HepG2 (cell line): ENCODE data around the gene FKBP5. TPM values are rescaled to one million over a fixed set of nuclear protein-coding genes. Genes with fewer than 3 reads are reported as not detected.

Experiments used
- DPF2 ChIP-seq: sonication (generic); formaldehyde crosslinking; IDR thresholded peaks from 2 replicates; pipeline ENCODE4 v1.4.0; 2020; ENCODE audit warnings: mild to moderate bottlenecking, low read depth, missing genetic modification reagents, borderline replicate concordance
- DR1 ChIP-seq: sonication (generic); formaldehyde crosslinking; IDR thresholded peaks from 2 replicates; pipeline ENCODE4 v1.8.0; 2021; ENCODE audit warnings: mild to moderate bottlenecking, missing genetic modification reagents, inconsistent platforms
- ESRRA ChIP-seq: sonication (generic); formaldehyde crosslinking; IDR thresholded peaks from 2 replicates; pipeline ENCODE4 v1.5.1; 2020; ENCODE audit warnings: mild to moderate bottlenecking, low read depth, missing genetic modification reagents
- GATAD2A ChIP-seq: IDR thresholded peaks from 2 replicates; pipeline ENCODE4 v1.6.1; 2016
- HDAC1 ChIP-seq: sonication (generic); formaldehyde crosslinking; IDR thresholded peaks from 2 replicates; pipeline ENCODE4 v1.5.1; 2020; ENCODE audit warnings: mild to moderate bottlenecking, missing genetic modification reagents
- MBNL3 ChIP-seq: fragments of 250-450 bp; sonication (Bioruptor Pico); conservative IDR thresholded peaks from 2 replicates; pipeline ENCODE4 v1.8.0; 2022; ENCODE audit warnings: mild to moderate bottlenecking, inconsistent platforms
- MED8 ChIP-seq: sonication (generic); formaldehyde crosslinking; IDR thresholded peaks from 2 replicates; pipeline ENCODE4 v1.8.1; 2023; ENCODE audit warnings: mild to moderate bottlenecking, missing genetic modification reagents; ENCODE audit not compliant: insufficient replicate concordance
- MIER3 ChIP-seq: IDR thresholded peaks from 2 replicates; pipeline ENCODE4 v1.6.1; 2016; ENCODE audit warnings: missing compliant biosample characterization, borderline replicate concordance
- MZF1 ChIP-seq: sonication (generic); formaldehyde crosslinking; IDR thresholded peaks from 2 replicates; pipeline ENCODE4 v1.8.1; 2023; ENCODE audit warnings: mild to moderate bottlenecking, missing genetic modification reagents, borderline replicate concordance
- SMAD1 ChIP-seq: sonication (generic); formaldehyde crosslinking; IDR thresholded peaks from 2 replicates; pipeline ENCODE4 v1.4.0; 2020; ENCODE audit warnings: missing genetic modification reagents, low read depth, mild to moderate bottlenecking, borderline replicate concordance
- SMYD3 ChIP-seq: sonication (generic); formaldehyde crosslinking; IDR thresholded peaks from 2 replicates; pipeline ENCODE4 v1.8.1; 2023; ENCODE audit warnings: mild to moderate bottlenecking, missing genetic modification reagents
- SP2 ChIP-seq: sonication (generic); formaldehyde crosslinking; IDR thresholded peaks from 2 replicates; pipeline ENCODE4 v1.5.1; 2020; ENCODE audit warnings: mild to moderate bottlenecking, missing genetic modification reagents
- ZBTB20 ChIP-seq: sonication (generic); formaldehyde crosslinking; IDR thresholded peaks from 2 replicates; pipeline ENCODE4 v1.8.1; 2023; ENCODE audit warnings: missing genetic modification reagents, low read depth, mild to moderate bottlenecking, borderline replicate concordance
- ZBTB7B ChIP-seq: sonication (generic); formaldehyde crosslinking; IDR thresholded peaks from 2 replicates; pipeline ENCODE4 v1.4.0; 2020; ENCODE audit warnings: missing genetic modification reagents
- ZKSCAN8 ChIP-seq: IDR thresholded peaks from 2 replicates; pipeline ENCODE4 v1.6.1; 2016; ENCODE audit warnings: borderline replicate concordance, missing genetic modification reagents, missing compliant biosample characterization
- ZMAT3 ChIP-seq: sonication (generic); formaldehyde crosslinking; conservative IDR thresholded peaks from 2 replicates; pipeline ENCODE4 v1.7.0; 2021; ENCODE audit warnings: missing genetic modification reagents
- ZNF24 ChIP-seq: fragments of 450-650 bp; IDR thresholded peaks from 2 replicates; pipeline ENCODE4 v1.6.1; 2017; ENCODE audit warnings: antibody characterized with exemption, mild to moderate bottlenecking
- ZNF251 ChIP-seq: sonication (generic); formaldehyde crosslinking; IDR thresholded peaks from 2 replicates; pipeline ENCODE4 v1.9.0; 2021; ENCODE audit warnings: mild to moderate bottlenecking, missing genetic modification reagents
- ZNF3 ChIP-seq: IDR thresholded peaks from 2 replicates; pipeline ENCODE4 v1.7.0; 2017; ENCODE audit warnings: inconsistent platforms
- ZNF331 ChIP-seq: sonication (generic); formaldehyde crosslinking; IDR thresholded peaks from 2 replicates; pipeline ENCODE4 v1.4.0; 2020; ENCODE audit warnings: missing genetic modification reagents
- ZNF501 ChIP-seq: sonication (generic); formaldehyde crosslinking; IDR thresholded peaks from 2 replicates; pipeline ENCODE4 v1.5.1; 2020; ENCODE audit warnings: mild to moderate bottlenecking, moderate library complexity, missing genetic modification reagents
- ZNF556 ChIP-seq: sonication (generic); formaldehyde crosslinking; IDR thresholded peaks from 2 replicates; pipeline ENCODE4 v1.4.0; 2020; ENCODE audit warnings: mild to moderate bottlenecking, missing genetic modification reagents, borderline replicate concordance
- ZNF557 ChIP-seq: sonication (generic); formaldehyde crosslinking; IDR thresholded peaks from 2 replicates; pipeline ENCODE4 v1.4.0; 2020; ENCODE audit warnings: missing genetic modification reagents
- ZNF672 ChIP-seq: sonication (generic); formaldehyde crosslinking; IDR thresholded peaks from 2 replicates; pipeline ENCODE4 v1.8.1; 2022; ENCODE audit warnings: missing genetic modification reagents
- polyA plus RNA-seq, 8 experiments: library from polyadenylated mRNA; depleted of rRNA in 3 of 8; stranded (reverse) in 7 of 8; unstranded in 1 of 8; fragments of >200 nt; fragmentation: Illumina TruSeq in 4 of 8; extraction: Trizol in 4 of 8; gene quantifications; 2 replicates each; pipeline versions ENCODE4 v1.2.1 to v1.2.3, GENCODE V29; 2011 to 2016; ENCODE audit warnings: low read depth in 4 of 8, missing spikeins in 1 of 8, mixed read lengths in 1 of 8; ENCODE audit not compliant: insufficient read depth in 1 of 8
- total RNA-seq, 5 experiments: library from RNA; depleted of rRNA; stranded (reverse); fragments of >200 nt; fragmentation: Illumina TruSeq; extraction: Trizol; gene quantifications; 2 replicates each; pipeline ENCODE4 v1.2.3, GENCODE V29; 2016; ENCODE audit warnings: low read depth in 1 of 5
- TF ChIP-seq, protein P1 (sequence below): sonication (generic); formaldehyde crosslinking; IDR thresholded peaks from 2 replicates; pipeline ENCODE4 v1.4.0; 2020; ENCODE audit warnings: missing genetic modification reagents
- TF ChIP-seq, protein P2 (sequence below): sonication (generic); formaldehyde crosslinking; IDR thresholded peaks from 2 replicates; pipeline ENCODE4 v1.9.0; 2021; ENCODE audit warnings: missing genetic modification reagents, borderline replicate concordance

The FKBP5 gene
- total and polyA plus RNA-seq, 2 of the 13 experiments (the other 11 are each of a cell fraction or from before 2014, with no cell fraction given), result 8.0 to 17.4 TPM

DNA sequence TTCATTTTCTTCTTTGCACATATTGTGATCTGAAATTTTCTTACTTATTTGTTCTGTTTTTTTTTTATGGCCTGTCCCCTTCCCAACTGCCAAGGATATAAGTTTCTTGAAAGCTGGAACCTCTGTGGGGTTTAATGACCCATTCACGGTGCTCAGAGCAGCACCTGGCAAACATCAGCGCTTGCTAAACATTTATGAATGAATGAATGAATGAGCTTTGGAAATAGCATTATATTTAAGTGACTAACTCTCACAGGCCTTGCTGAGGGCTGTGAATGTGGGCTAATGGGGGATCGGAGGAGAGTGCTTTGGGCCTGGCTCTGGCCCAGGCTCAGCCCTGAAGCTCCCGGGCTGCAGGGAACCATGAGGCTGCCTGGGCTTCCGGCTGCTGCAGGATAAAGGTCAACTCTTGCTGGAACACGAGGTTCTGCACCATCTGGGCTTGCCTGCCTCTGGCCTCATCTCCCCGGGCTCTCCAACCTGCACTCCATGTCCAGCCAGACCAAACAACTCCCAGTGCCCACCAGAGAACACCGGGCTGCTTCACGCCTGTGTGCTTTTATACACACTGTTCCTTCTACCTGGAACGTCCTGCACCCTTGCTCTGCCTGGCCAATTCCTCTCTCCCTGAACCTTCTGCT is 33.5 kb upstream of the FKBP5 start (continued):
- TF ChIP-seq, protein P1, sequence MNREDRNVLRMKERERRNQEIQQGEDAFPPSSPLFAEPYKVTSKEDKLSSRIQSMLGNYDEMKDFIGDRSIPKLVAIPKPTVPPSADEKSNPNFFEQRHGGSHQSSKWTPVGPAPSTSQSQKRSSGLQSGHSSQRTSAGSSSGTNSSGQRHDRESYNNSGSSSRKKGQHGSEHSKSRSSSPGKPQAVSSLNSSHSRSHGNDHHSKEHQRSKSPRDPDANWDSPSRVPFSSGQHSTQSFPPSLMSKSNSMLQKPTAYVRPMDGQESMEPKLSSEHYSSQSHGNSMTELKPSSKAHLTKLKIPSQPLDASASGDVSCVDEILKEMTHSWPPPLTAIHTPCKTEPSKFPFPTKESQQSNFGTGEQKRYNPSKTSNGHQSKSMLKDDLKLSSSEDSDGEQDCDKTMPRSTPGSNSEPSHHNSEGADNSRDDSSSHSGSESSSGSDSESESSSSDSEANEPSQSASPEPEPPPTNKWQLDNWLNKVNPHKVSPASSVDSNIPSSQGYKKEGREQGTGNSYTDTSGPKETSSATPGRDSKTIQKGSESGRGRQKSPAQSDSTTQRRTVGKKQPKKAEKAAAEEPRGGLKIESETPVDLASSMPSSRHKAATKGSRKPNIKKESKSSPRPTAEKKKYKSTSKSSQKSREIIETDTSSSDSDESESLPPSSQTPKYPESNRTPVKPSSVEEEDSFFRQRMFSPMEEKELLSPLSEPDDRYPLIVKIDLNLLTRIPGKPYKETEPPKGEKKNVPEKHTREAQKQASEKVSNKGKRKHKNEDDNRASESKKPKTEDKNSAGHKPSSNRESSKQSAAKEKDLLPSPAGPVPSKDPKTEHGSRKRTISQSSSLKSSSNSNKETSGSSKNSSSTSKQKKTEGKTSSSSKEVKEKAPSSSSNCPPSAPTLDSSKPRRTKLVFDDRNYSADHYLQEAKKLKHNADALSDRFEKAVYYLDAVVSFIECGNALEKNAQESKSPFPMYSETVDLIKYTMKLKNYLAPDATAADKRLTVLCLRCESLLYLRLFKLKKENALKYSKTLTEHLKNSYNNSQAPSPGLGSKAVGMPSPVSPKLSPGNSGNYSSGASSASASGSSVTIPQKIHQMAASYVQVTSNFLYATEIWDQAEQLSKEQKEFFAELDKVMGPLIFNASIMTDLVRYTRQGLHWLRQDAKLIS (CRISPR knock-in tag), result no peak
- peak; percentile 77; the same call in 1 of the 2 replicates for TF ChIP-seq ZNF24
- no peak for TF ChIP-seq ZBTB7B (CRISPR knock-in tag)
- TF ChIP-seq ZMAT3 (CRISPR knock-in tag), result 0 out of 2 replicates have a peak, but pooled peaks have one; percentile 66
- no peak for TF ChIP-seq MBNL3 (CRISPR knock-in tag)
- TF ChIP-seq ZKSCAN8 (CRISPR knock-in tag), result no peak
- TF ChIP-seq MZF1 (CRISPR knock-in tag), result no peak
- TF ChIP-seq ZNF251 (CRISPR knock-in tag), result no peak
- TF ChIP-seq SMYD3 (CRISPR knock-in tag), result no peak
- TF ChIP-seq MED8 (CRISPR knock-in tag), result no peak
- TF ChIP-seq ZNF672, result no peak
- no peak for TF ChIP-seq DR1 (CRISPR knock-in tag)
- peak; percentile 40; the same call in 1 of the 2 replicates for TF ChIP-seq ZBTB20
- 0 out of 2 replicates have a peak, but pooled peaks have one; percentile 16 for TF ChIP-seq ZNF557 (CRISPR knock-in tag)
- no peak for TF ChIP-seq ZNF3 (CRISPR knock-in tag)
- no peak for TF ChIP-seq SMAD1 (CRISPR knock-in tag)
- no peak for TF ChIP-seq ZNF501 (CRISPR knock-in tag)
- TF ChIP-seq DPF2 (CRISPR knock-in tag), result no peak
- no peak for TF ChIP-seq ESRRA (CRISPR knock-in tag)
- no peak for TF ChIP-seq SP2 (CRISPR knock-in tag)
- TF ChIP-seq HDAC1 (CRISPR knock-in tag), result no peak
- TF ChIP-seq MIER3 (CRISPR knock-in tag), result no peak
- peak; percentile 24; the same call in 1 of the 2 replicates for TF ChIP-seq GATAD2A (CRISPR knock-in tag)
- TF ChIP-seq, protein P2, sequence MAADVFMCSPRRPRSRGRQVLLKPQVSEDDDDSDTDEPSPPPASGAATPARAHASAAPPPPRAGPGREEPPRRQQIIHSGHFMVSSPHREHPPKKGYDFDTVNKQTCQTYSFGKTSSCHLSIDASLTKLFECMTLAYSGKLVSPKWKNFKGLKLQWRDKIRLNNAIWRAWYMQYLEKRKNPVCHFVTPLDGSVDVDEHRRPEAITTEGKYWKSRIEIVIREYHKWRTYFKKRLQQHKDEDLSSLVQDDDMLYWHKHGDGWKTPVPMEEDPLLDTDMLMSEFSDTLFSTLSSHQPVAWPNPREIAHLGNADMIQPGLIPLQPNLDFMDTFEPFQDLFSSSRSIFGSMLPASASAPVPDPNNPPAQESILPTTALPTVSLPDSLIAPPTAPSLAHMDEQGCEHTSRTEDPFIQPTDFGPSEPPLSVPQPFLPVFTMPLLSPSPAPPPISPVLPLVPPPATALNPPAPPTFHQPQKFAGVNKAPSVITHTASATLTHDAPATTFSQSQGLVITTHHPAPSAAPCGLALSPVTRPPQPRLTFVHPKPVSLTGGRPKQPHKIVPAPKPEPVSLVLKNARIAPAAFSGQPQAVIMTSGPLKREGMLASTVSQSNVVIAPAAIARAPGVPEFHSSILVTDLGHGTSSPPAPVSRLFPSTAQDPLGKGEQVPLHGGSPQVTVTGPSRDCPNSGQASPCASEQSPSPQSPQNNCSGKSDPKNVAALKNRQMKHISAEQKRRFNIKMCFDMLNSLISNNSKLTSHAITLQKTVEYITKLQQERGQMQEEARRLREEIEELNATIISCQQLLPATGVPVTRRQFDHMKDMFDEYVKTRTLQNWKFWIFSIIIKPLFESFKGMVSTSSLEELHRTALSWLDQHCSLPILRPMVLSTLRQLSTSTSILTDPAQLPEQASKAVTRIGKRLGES (CRISPR knock-in tag), result no peak
- TF ChIP-seq ZNF331 (CRISPR knock-in tag), result peak; percentile 67; the same call in 1 of the 2 replicates
- 0 out of 2 replicates have a peak, but pooled peaks have one; percentile 41 for TF ChIP-seq ZNF556
